GM08714 (cell line): ENCODE results near the gene PKHD1.

ENCODE experiments used
- H3K4me3 ChIP-seq: fragments of 200-500 bp; sonication (Bioruptor generic); 2 replicates; pipeline ENCODE4 v1.5.1; 2014; ENCODE audit warnings: mild to moderate bottlenecking, low read length, inconsistent platforms
- ZNF274 ChIP-seq: IDR thresholded peaks from 2 replicates; pipeline ENCODE4 v1.6.1; 2012; ENCODE audit warnings: mild to moderate bottlenecking, low read depth, low read length

The PKHD1 gene

DNA sequence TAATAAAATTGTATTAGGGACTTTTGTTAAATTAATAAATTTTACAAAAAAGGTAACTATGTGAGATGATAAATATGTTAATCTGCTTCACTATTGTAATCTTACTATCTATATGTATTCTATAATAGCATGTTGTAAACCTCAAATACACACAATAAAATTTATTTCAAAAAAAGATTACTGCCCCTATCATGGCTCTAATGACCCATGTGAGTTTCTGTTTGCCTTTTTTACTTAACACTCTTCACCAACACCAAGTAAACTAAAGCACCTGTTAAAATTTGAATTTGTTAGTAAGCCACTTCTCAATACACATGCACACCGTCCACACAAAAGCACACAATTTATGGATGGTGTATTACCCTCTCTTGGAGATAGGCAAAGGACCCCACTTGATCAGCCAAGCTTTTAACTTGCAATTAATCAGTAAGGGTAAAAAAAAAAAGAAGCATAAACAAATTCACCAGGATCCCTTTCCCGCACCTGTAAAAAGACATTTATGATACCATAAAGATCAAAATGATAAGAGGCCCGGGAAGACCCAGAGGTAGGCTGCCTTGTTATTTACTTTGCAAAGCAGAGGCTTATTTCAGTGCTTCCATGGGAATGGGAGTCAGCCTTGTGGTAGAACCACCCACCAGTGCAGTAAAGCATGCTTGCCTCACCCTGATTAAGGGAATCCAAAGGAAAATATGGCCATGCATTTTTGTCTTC lies 28.6 kb upstream of the PKHD1 start:
- TF ChIP-seq ZNF274 = no peak
- H3K4me3 ChIP-seq = no peak overlapping the region

DNA sequence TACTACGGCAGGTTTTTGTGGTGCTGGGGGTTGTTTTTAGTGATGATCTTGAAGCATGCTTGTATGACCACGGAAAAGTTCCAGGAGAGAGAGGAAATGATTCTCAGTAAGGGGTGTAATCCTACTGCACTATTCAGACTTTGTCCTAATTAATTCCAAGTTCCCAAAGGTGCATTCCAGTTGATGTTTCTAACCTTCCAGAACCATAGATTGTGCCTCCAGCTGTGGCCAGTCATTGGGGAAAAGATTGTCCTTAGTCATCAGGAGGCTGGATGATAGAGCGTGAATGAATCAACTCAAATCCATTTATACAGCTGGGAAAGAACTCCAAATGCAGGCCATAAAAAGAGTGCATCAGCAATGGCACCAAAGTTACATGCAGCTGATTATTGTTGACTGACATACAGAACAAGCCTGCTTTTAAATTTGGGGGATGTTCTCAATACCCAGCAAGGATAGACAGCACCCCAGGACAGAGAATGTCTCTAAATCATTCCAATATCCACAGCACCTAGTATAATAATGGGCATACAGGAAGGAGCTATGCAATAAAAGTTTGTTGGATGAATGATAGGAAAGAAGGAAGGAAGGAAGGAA lies 27.8 kb upstream of the PKHD1 start:
- no peak for TF ChIP-seq ZNF274
- H3K4me3 ChIP-seq = no peak overlapping the region

DNA sequence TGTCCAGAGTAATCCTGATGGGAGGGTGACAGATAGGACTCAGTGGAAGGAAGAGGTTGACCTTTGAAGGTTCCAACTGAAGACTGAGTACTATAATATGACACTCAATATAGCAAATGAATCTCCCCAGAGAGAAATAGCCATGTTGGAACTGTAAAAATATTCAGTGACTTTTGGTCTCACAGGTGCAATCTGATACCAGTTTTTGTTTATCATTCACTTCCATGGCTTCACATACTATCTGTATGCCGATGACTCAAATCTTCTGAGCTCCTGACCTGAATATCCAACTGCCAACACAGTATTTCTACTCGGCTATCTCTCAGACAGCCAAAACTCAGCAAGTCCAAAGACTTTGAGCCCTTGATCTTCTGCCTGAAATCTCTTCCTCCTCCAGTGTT lies 21.8 kb upstream of the PKHD1 start:
- TF ChIP-seq ZNF274 = no peak
- H3K4me3 ChIP-seq = no peak overlapping the region

DNA sequence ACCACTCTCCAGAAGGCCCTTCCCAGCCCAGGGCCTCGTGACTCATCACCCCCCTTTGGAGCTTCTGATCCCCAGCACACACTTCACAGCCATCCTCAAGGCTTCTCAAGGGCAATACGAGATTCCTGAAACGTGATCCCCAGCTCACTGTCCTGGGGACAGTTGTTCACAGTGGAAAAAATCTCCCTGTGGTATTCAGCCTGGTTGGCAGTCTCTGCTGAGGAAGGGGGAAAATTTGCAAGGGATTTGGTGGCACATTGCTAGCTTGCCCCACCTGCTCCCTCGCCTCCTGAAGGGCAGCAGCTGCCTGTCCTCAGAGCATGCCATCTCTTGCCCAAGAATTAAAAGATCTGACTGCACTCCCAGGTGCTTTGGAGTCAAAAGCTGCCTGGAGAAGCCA lies 20.7 kb upstream of the PKHD1 start:
- no peak for TF ChIP-seq ZNF274
- no peak overlapping the region for H3K4me3 ChIP-seq

DNA sequence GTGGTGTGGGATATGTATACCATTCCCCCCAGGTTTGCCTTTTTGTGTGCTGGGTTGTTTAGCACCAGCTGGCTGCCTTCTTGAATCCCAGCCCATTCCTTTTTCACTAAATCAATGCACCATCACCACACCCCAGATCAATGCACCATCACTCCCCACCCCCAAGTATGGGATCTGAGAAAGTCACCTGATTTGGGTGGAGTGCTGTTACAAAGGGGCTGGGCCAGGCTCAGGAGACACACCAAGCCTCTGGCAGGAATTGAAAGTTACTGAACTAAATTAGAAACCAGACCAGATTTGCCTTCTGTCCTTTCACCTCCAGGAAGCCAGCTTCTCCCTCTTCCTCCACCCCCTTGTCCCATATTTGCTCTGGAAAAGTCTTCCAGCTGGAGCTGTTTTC lies 19.6 kb upstream of the PKHD1 start:
- no peak for TF ChIP-seq ZNF274
- no peak overlapping the region for H3K4me3 ChIP-seq

DNA sequence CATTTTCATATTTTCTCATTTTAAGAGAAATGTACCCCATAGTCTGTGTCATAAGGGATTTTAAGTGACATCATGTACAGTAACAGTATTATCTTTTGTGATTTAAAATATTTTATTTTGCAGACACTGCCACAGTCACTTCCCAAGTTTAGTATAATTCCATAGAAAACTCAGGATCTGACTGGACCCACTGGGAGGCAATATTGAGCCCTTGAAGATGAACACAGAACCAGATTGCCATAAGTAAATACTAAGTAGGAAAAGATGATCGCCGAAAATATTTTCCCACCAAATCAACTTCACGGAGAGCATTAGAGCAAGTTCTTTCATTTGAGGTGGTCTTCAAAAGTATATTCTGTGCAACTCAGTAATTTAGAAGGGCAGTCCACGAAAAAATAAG lies 17.6 kb upstream of the PKHD1 start:
- no peak overlapping the region for H3K4me3 ChIP-seq
- TF ChIP-seq ZNF274 = no peak

DNA sequence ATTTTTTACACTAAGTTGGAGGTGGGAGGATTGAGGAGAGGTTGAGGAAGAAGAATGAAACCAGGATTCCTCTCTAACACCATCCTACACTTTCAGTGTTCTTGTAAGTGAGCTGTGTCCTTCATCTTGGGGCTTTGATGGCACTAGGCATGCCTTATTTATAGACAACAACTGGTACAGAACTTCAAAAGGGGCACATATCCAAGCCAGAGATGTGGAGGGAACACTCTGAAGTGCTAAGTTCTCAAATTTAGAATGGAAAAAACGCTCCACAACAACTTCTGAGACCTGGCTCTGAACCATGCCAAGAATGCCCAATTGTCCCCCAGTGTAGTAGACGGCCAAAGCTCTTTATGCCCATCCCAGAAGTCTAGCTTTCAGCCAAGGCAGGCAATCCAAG lies 16.2 kb upstream of the PKHD1 start:
- no peak for TF ChIP-seq ZNF274
- no peak overlapping the region for H3K4me3 ChIP-seq

DNA sequence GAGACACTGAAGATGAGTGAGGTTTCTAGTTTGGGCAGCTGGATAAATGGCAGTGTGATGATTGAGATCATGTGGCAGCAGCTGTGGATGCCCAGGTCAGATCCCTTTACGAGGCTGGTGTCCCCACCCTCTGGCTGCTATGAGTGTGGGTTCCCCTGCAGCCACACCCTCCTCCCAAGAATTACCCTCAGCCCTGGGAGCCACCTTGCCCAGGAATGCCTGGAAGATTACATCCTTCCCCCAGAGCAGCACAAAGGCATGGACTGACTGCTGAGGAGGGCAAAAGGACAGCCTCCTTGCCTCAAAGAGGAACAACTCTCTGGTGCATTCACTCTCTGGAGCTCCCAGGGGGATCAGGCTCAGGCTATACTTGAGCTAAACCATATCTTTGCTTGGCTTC lies 15.0 kb upstream of the PKHD1 start:
- no peak overlapping the region for H3K4me3 ChIP-seq
- no peak for TF ChIP-seq ZNF274

DNA sequence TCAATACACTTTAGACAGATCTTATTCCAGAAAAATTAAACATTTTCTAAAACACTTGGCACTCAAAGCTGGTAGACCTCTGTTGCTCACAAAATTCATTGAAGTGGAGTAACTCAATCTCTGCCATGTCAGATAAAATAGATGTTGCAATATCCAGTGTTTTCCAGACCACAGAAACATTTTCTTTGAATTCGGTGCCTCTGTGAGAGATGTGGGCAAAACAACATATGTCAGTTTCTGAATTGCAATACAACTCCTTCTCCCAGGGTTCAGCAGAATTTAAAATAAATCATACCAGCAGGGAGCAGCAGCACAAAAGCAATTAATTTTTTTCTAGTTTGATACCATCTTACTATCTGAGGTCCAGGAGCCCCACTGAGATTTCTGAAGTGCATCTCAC lies 11.3 kb upstream of the PKHD1 start:
- TF ChIP-seq ZNF274 = no peak
- no peak overlapping the region for H3K4me3 ChIP-seq

DNA sequence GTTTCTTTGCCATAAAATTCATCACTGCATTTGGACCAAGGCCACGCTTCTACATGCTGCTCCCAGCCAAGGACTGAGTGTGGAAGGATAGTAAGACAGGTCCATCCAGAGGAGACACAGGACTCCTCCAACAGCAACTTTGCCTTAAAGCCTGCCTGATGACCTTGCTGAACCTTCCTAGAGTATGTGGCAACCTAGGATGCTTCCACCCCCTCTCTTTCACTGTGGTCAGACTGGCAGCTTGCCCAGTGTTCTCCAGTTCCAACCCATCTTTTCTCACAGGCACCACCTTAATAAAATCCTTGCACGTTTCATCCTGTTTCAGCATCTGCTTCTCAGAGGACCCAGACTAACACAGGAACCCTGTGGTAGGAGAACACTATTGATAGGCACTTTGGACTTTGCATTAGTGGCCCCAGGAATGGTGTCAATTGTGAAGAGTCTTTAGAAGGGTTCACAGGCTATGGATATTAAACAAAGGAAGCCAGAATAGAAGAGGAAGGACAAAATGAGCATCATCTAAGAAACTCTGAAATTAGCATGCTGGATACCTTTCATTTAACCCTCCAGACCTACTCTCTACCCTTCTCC lies 2.4 kb upstream of the PKHD1 start:
- no peak for TF ChIP-seq ZNF274
- no peak overlapping the region for H3K4me3 ChIP-seq

DNA sequence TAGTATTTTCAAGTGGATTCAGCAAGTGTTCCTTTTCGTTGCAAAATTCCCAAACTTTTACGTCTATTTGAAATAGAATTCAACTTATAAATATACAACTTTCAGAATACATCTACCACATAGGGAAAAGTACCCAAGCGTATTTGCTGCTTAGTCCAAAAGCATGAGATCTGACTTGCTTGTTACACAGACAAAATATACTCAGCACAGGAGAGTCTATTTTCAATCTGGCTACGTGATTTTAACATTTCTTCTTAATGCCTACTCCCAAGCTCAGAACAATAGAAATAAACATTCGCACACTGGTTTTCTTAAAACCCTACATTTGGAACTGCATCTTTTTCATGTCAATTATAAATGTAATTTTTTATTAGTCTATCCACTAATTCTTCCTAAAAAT lies 672 bp downstream of the PKHD1 start:
- TF ChIP-seq ZNF274 = no peak

DNA sequence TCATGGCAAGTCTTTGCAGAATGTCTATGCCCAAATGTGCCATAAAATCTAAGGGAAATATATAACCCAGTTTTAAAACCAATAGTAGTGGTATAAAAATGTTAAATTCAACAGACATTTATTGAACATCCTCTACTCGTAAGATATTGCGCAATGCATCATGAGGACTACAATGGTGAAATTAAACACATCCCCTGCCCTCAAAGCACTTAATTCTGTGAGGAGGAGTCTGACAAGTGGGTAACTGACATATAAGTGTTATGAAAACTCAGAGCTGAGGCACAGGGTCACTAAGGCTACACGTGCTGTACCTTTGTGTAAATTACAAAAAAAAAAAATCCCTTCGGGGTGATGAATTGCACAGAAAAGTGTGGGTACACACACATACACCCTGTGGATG lies 6.2 kb downstream of the PKHD1 start:
- no peak overlapping the region for H3K4me3 ChIP-seq
- no peak for TF ChIP-seq ZNF274

More for the DNA sequence above, 672 bp downstream of the PKHD1 start:
- no peak overlapping the region for H3K4me3 ChIP-seq

DNA sequence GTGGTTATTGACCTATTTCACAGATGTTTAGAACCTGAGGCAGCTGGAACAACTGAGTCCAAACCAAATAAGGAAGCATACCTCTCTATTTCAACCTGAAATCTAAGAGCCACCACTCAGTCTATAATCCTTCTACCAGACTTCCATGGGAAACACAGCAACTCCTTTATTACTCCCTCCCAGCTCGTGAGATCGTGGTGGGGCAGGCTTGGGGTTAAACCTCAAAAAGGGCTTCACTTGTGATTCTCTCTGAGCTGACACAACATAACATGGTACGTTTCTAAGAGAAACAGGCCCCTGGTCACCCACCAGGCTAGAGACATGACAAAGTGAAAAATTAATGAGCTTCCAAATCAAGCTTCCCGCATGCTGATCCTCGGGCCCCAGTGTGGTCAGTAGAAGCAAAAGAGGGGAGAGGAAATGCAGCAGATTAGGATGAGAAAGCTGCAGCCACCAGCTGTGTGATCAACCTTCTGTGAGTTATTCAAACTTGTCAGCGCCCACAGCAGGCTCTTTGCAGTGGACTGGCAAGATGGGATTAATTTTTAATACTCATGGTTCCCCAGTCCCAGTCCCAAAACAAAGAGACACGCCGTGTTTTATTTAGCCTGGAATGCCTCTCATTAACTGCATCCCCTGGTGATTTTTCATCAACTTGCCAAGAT lies 9.3 kb downstream of the PKHD1 start:
- TF ChIP-seq ZNF274 = no peak
- H3K4me3 ChIP-seq = no peak overlapping the region

DNA sequence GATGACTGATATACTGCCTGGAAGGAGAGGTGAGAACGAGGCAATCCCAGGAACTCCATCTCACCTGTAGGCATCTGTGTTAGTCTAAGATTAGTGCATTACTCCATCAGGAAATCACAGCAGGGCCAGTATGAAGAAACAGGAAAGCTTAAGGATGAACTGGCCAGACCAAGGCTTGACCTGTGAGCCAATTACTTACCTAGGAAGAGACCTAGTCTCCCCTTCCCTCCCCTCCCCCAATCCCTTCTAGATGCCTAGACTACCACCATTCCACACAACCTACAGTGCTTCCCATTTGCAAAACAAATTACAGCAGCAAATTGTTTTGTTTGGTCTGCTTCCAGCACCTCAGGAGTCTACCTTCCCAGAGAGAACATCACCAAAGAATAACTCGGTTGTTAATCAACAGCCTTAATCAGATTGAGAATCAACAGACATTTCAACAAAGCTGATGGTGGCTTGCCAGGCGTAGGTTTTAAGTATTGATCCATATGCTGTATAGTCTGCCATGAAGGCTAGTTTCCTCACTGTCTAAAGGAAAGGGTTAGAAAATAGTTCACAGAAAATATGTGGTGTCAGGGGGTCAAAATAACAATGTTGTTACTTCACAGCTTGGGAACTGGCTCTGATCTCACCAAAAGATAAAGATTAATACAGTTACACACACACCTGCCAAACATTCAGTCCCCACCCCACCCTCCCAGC lies 10.1 kb downstream of the PKHD1 start:
- no peak overlapping the region for H3K4me3 ChIP-seq
- TF ChIP-seq ZNF274 = no peak
